Stimulated activated memory B cell treated with anti-CD40 and anti-IgM and Interleukin-4, amounts not matched to agents 10 μg/mL and 1 μg/mL and 100 μg/mL, for 72 hours (primary cell): ENCODE measurements around the gene PTPRF.
A peak's percentile ranks its signal among the peaks of the same experiment; 100 is the strongest.

Experiments used
- ATAC-seq: fragments of 150-1000 bp; cut with Tn5 transposase; 2 replicates; pipeline ENCODE4 v1.10.0; 2021
- H3K27ac Mint-ChIP-seq: one replicate; pipeline ENCODE4 v1.8.0; 2022; ENCODE audit warnings: mild to moderate bottlenecking, mixed read lengths
- H3K27me3 Mint-ChIP-seq: one replicate; pipeline ENCODE4 v1.8.0; 2022; ENCODE audit warnings: mixed read lengths
- H3K36me3 Mint-ChIP-seq: one replicate; pipeline ENCODE4 v1.8.0; 2022; ENCODE audit warnings: mixed read lengths
- H3K4me1 Mint-ChIP-seq: one replicate; pipeline ENCODE4 v1.8.0; 2022; ENCODE audit warnings: mixed read lengths
- H3K4me3 Mint-ChIP-seq: one replicate; pipeline ENCODE4 v1.8.0; 2022; ENCODE audit warnings: mild to moderate bottlenecking, moderate library complexity, mixed read lengths
- H3K9me3 Mint-ChIP-seq: one replicate; pipeline ENCODE4 v1.8.0; 2022; ENCODE audit warnings: mixed read lengths

PTPRF gene

GRCh38 chr1:43507296-43508295 lies 23.1 kb upstream of the PTPRF start:
- H3K4me1 Mint-ChIP-seq = peaks cover 10% of the 10 kb centered on the region
- H3K9me3 Mint-ChIP-seq = no peaks in the 10 kb centered on the region
- H3K4me3 Mint-ChIP-seq = no peak overlapping the region
- H3K27ac Mint-ChIP-seq = no peak overlapping the region
- H3K27me3 Mint-ChIP-seq = peaks cover 55% of the 10 kb centered on the region
- H3K36me3 Mint-ChIP-seq = no peaks in the 10 kb centered on the region
- ATAC-seq = no peak

GRCh38 chr1:43509007-43509739 lies 21.5 kb upstream of the PTPRF start:
- Mint-ChIP-seq H3K4me3 (no peak overlapping the region), H3K27ac (no peak overlapping the region), H3K9me3 (no peaks in the 10 kb centered on the region), H3K4me1 (peaks cover 10% of the 10 kb centered on the region), H3K36me3 (no peaks in the 10 kb centered on the region), H3K27me3 (peaks cover 46% of the 10 kb centered on the region)
- no peak for ATAC-seq

- Mint-ChIP-seq H3K4me3 (no peak overlapping the region), H3K36me3 (no peaks in the 10 kb centered on the region), H3K4me1 (peaks cover 10% of the 10 kb centered on the region), H3K9me3 (no peaks in the 10 kb centered on the region), H3K27ac (no peak overlapping the region), H3K27me3 (peaks cover 41% of the 10 kb centered on the region)
- ATAC-seq = peak; percentile 82
Observed at GRCh38 chr1:43509740-43510375, 20.8 kb upstream of the PTPRF start.

GRCh38 chr1:43510621-43511020 lies 20.1 kb upstream of the PTPRF start:
- ATAC-seq = no peak
- no peaks in the 10 kb centered on the region for H3K9me3 Mint-ChIP-seq
- H3K27ac Mint-ChIP-seq = no peak overlapping the region
- H3K4me1 Mint-ChIP-seq = peaks cover 10% of the 10 kb centered on the region
- peaks cover 34% of the 10 kb centered on the region for H3K27me3 Mint-ChIP-seq
- H3K4me3 Mint-ChIP-seq = no peak overlapping the region
- H3K36me3 Mint-ChIP-seq = no peaks in the 10 kb centered on the region

- no peak for ATAC-seq
- H3K27ac Mint-ChIP-seq = no peak overlapping the region
Observed at GRCh38 chr1:43511394-43511793, 19.3 kb upstream of the PTPRF start.

GRCh38 chr1:43512133-43512532 lies 18.6 kb upstream of the PTPRF start:
- H3K36me3 Mint-ChIP-seq = no peaks in the 10 kb centered on the region
- peaks cover 10% of the 10 kb centered on the region for H3K4me1 Mint-ChIP-seq
- H3K9me3 Mint-ChIP-seq = no peaks in the 10 kb centered on the region
- no peak overlapping the region for H3K27ac Mint-ChIP-seq
- peaks cover 28% of the 10 kb centered on the region for H3K27me3 Mint-ChIP-seq
- ATAC-seq = no peak
- H3K4me3 Mint-ChIP-seq = no peak overlapping the region

More at GRCh38 chr1:43511394-43511793, 19.3 kb upstream of the PTPRF start:
- no peaks in the 10 kb centered on the region for H3K9me3 Mint-ChIP-seq
- H3K4me1 Mint-ChIP-seq = peaks cover 10% of the 10 kb centered on the region
- H3K4me3 Mint-ChIP-seq = no peak overlapping the region
- H3K36me3 Mint-ChIP-seq = no peaks in the 10 kb centered on the region
- peaks cover 27% of the 10 kb centered on the region for H3K27me3 Mint-ChIP-seq

- Mint-ChIP-seq H3K4me3 (no peak overlapping the region), H3K36me3 (no peaks in the 10 kb centered on the region), H3K27ac (no peak overlapping the region), H3K27me3 (peaks cover 26% of the 10 kb centered on the region), H3K9me3 (no peaks in the 10 kb centered on the region), H3K4me1 (peaks cover 10% of the 10 kb centered on the region)
- no peak for ATAC-seq
Observed at GRCh38 chr1:43512681-43513080, 18.0 kb upstream of the PTPRF start.

- Mint-ChIP-seq H3K27ac (no peak overlapping the region), H3K27me3 (peaks cover 18% of the 10 kb centered on the region), H3K36me3 (no peaks in the 10 kb centered on the region), H3K4me1 (peaks cover 10% of the 10 kb centered on the region), H3K9me3 (no peaks in the 10 kb centered on the region), H3K4me3 (no peak overlapping the region)
- no peak for ATAC-seq
Observed at GRCh38 chr1:43513471-43514173, 17.1 kb upstream of the PTPRF start.

GRCh38 chr1:43518935-43519686 lies 11.6 kb upstream of the PTPRF start:
- no peaks in the 10 kb centered on the region for H3K36me3 Mint-ChIP-seq
- H3K4me3 Mint-ChIP-seq = no peak overlapping the region
- peaks cover 68% of the 10 kb centered on the region for H3K27me3 Mint-ChIP-seq
- no peak for ATAC-seq
- H3K9me3 Mint-ChIP-seq = no peaks in the 10 kb centered on the region
- no peak overlapping the region for H3K27ac Mint-ChIP-seq
- H3K4me1 Mint-ChIP-seq = no peaks in the 10 kb centered on the region

GRCh38 chr1:43520100-43520778 lies 10.4 kb upstream of the PTPRF start:
- Mint-ChIP-seq H3K36me3 (no peaks in the 10 kb centered on the region), H3K27me3 (peaks cover 79% of the 10 kb centered on the region), H3K27ac (no peak overlapping the region), H3K4me3 (no peak overlapping the region), H3K9me3 (no peaks in the 10 kb centered on the region), H3K4me1 (no peaks in the 10 kb centered on the region)
- ATAC-seq = no peak

GRCh38 chr1:43521078-43521477 lies 9.6 kb upstream of the PTPRF start:
- Mint-ChIP-seq H3K36me3 (no peaks in the 10 kb centered on the region), H3K27me3 (peaks cover 87% of the 10 kb centered on the region), H3K4me3 (no peak overlapping the region), H3K9me3 (no peaks in the 10 kb centered on the region), H3K27ac (no peak overlapping the region), H3K4me1 (no peaks in the 10 kb centered on the region)
- ATAC-seq = no peak

- no peaks in the 10 kb centered on the region for H3K9me3 Mint-ChIP-seq
- no peak overlapping the region for H3K4me3 Mint-ChIP-seq
- H3K4me1 Mint-ChIP-seq = no peaks in the 10 kb centered on the region
- H3K27me3 Mint-ChIP-seq = peaks cover 85% of the 10 kb centered on the region
- H3K36me3 Mint-ChIP-seq = no peaks in the 10 kb centered on the region
- H3K27ac Mint-ChIP-seq = no peak overlapping the region
- no peak for ATAC-seq
Observed at GRCh38 chr1:43521756-43522155, 8.9 kb upstream of the PTPRF start.

GRCh38 chr1:43522431-43522775 lies 8.3 kb upstream of the PTPRF start:
- Mint-ChIP-seq H3K9me3 (no peaks in the 10 kb centered on the region), H3K4me1 (no peaks in the 10 kb centered on the region), H3K36me3 (no peaks in the 10 kb centered on the region), H3K27ac (no peak overlapping the region), H3K27me3 (peaks cover 78% of the 10 kb centered on the region), H3K4me3 (no peak overlapping the region)
- no peak for ATAC-seq
